ENCODE measurements around the gene PSMA3. TPM values are rescaled to one million over a fixed set of nuclear protein-coding genes. Genes with fewer than 3 reads are reported as not detected.

PSMA3 gene
- total and polyA plus RNA-seq, 9 of the 15 experiments (the other 6 are each of a cell fraction or from before 2014, with no cell fraction given): 129 to 786 (median 319) TPM

DNA sequence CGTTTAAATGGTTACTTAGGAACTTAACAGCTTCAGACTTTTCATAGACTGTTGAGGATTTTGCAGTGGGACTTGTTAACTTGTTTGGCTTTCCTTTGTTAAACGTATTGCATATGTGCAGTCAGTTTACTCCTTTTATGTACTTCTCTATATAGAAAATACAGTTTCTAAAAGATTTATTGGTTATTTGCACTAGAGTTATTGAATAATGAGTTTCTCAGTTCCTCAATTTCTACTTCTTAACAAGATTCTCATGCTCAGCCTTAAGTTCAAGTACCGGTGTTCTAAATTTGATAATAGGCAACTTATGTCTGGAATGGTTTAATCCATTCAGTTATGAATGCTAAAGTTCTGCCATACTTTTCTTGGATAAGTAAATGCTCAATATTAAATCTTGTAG is 919 bp downstream of the PSMA3 start:
- peaks cover 10% of the 10 kb centered on the region for H4K20me1 ChIP-seq (replicated peaks; ENCODE audit: control insufficient read depth, insufficient read depth, low read length)
- peak overlapping the region; percentile 81 for H3K4me2 ChIP-seq (ENCODE audit: insufficient read depth, low read length)
- 11% methylated on average over 3 of the region's 3 CpGs for WGBS (ENCODE audit: insufficient coverage, low coverage, missing lambda C conversion rate)
- in situ Hi-C loops (cut with MboI): no loop called here
- H3K4me1 ChIP-seq (replicated peaks in 1 of 2; ENCODE audit: control insufficient read depth in 2 of 2, insufficient read depth in 2 of 2, low read length in 2 of 2): peaks cover 0 to 11% of the 10 kb centered on the region in 2 experiments; a peak in 2 of 5 replicates
- no peaks in the 10 kb centered on the region for H3K9me3 ChIP-seq (replicated peaks; ENCODE audit: control insufficient read depth, insufficient read depth, low read depth, low read length)
- DNase-seq (ENCODE audit: extremely low read depth in 1 of 4, low spot score in 3 of 4) (no peak), ATAC-seq (no peak), FAIRE-seq (no peak)
- no peaks in the 10 kb centered on the region for H3K9me1 ChIP-seq (ENCODE audit: control insufficient read depth, insufficient read depth, low read length)
- peaks cover 66% of the 10 kb centered on the region for H3K79me2 ChIP-seq (ENCODE audit: control insufficient read depth, insufficient read depth, low read length)
- intact Hi-C loops (cut with micrococcal nuclease): loop anchor here (2.0 kb wide), 2 partner anchors 45 to 181 kb away; partner anchors contain the start of genes ACTR10, KIAA0586 and TIMM9
- peaks cover 33% of the 10 kb centered on the region for H3K36me3 ChIP-seq (ENCODE audit: control insufficient read depth, insufficient read depth, low read length)
- no peaks in the 10 kb centered on the region for H3K27me3 ChIP-seq (ENCODE audit: control insufficient read depth in 2 of 2, insufficient read depth in 2 of 2, low read length in 2 of 2)
- H3K4me3 ChIP-seq: peak overlapping the region; percentile 66
- BruUV-seq (replicated peaks): no TSS peak
- no peak overlapping the region for H2AFZ ChIP-seq (ENCODE audit: low read depth, low read length)
- ChIA-PET POLR2A (interaction anchor here (0.6 to 2.4 kb wide), 3 partner anchors 13 to 83 kb away, joined by 3 to 11 read pairs (median 4); partner anchors contain the start of gene ACTR10), CTCF (ENCODE audit: low intra/inter-chr PET ratio) (no interaction called here)
- H3K9ac ChIP-seq (ENCODE audit: insufficient read depth in 1 of 2, low read depth in 2 of 2, low read length in 2 of 2): peak overlapping the region; percentile 90 to 93; a peak in 3 of 4 replicates
- H3K27ac ChIP-seq (ENCODE audit: extremely low read depth, low read depth, low read length): peak overlapping the region; percentile 93
- TF ChIP-seq, protein P1, sequence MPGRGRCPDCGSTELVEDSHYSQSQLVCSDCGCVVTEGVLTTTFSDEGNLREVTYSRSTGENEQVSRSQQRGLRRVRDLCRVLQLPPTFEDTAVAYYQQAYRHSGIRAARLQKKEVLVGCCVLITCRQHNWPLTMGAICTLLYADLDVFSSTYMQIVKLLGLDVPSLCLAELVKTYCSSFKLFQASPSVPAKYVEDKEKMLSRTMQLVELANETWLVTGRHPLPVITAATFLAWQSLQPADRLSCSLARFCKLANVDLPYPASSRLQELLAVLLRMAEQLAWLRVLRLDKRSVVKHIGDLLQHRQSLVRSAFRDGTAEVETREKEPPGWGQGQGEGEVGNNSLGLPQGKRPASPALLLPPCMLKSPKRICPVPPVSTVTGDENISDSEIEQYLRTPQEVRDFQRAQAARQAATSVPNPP (IDR thresholded peaks at IDR 0.05; ENCODE audit: borderline replicate concordance, insufficient read depth, insufficient read length): no peak
- TF ChIP-seq MEF2A (IDR thresholded peaks at IDR 0.05; ENCODE audit: control insufficient read depth, low read depth, low read length) (no peak), HCFC1 (IDR thresholded peaks at IDR 0.05; ENCODE audit: low read depth, low read length) (no peak), SMARCB1 (IDR thresholded peaks at IDR 0.05; ENCODE audit: insufficient read length, low read depth) (no peak), RBM39 (optimal IDR thresholded peaks at IDR 0.05; ENCODE audit: low read depth, low read length) (no peak), CREM (IDR thresholded peaks at IDR 0.05; ENCODE audit: low read depth) (no peak), ZNF75A (CRISPR knock-in tag; IDR thresholded peaks at IDR 0.05) (no peak), MAFF (IDR thresholded peaks at IDR 0.05; ENCODE audit: low read length) (no peak)
- TF ChIP-seq, protein P2, sequence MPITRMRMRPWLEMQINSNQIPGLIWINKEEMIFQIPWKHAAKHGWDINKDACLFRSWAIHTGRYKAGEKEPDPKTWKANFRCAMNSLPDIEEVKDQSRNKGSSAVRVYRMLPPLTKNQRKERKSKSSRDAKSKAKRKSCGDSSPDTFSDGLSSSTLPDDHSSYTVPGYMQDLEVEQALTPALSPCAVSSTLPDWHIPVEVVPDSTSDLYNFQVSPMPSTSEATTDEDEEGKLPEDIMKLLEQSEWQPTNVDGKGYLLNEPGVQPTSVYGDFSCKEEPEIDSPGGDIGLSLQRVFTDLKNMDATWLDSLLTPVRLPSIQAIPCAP (CRISPR knock-in tag; IDR thresholded peaks at IDR 0.05; ENCODE audit: borderline replicate concordance): no peak
- TF ChIP-seq, protein P3, sequence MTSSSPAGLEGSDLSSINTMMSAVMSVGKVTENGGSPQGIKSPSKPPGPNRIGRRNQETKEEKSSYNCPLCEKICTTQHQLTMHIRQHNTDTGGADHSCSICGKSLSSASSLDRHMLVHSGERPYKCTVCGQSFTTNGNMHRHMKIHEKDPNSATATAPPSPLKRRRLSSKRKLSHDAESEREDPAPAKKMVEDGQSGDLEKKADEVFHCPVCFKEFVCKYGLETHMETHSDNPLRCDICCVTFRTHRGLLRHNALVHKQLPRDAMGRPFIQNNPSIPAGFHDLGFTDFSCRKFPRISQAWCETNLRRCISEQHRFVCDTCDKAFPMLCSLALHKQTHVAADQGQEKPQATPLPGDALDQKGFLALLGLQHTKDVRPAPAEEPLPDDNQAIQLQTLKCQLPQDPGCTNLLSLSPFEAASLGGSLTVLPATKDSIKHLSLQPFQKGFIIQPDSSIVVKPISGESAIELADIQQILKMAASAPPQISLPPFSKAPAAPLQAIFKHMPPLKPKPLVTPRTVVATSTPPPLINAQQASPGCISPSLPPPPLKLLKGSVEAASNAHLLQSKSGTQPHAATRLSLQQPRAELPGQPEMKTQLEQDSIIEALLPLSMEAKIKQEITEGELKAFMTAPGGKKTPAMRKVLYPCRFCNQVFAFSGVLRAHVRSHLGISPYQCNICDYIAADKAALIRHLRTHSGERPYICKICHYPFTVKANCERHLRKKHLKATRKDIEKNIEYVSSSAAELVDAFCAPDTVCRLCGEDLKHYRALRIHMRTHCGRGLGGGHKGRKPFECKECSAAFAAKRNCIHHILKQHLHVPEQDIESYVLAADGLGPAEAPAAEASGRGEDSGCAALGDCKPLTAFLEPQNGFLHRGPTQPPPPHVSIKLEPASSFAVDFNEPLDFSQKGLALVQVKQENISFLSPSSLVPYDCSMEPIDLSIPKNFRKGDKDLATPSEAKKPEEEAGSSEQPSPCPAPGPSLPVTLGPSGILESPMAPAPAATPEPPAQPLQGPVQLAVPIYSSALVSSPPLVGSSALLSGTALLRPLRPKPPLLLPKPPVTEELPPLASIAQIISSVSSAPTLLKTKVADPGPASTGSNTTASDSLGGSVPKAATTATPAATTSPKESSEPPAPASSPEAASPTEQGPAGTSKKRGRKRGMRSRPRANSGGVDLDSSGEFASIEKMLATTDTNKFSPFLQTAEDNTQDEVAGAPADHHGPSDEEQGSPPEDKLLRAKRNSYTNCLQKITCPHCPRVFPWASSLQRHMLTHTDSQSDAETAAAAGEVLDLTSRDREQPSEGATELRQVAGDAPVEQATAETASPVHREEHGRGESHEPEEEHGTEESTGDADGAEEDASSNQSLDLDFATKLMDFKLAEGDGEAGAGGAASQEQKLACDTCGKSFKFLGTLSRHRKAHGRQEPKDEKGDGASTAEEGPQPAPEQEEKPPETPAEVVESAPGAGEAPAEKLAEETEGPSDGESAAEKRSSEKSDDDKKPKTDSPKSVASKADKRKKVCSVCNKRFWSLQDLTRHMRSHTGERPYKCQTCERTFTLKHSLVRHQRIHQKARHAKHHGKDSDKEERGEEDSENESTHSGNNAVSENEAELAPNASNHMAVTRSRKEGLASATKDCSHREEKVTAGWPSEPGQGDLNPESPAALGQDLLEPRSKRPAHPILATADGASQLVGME (CRISPR knock-in tag; IDR thresholded peaks at IDR 0.05): no peak

Data from K562 (cell line).